ENCODE data around the gene RSPO4. TPM values are rescaled to one million over a fixed set of nuclear protein-coding genes. Genes with fewer than 3 reads are reported as not detected.

The RSPO4 gene
- total and polyA plus RNA-seq, 2 of the 13 experiments (the other 11 are each of a cell fraction or from before 2014, with no cell fraction given), result not detected

DNA sequence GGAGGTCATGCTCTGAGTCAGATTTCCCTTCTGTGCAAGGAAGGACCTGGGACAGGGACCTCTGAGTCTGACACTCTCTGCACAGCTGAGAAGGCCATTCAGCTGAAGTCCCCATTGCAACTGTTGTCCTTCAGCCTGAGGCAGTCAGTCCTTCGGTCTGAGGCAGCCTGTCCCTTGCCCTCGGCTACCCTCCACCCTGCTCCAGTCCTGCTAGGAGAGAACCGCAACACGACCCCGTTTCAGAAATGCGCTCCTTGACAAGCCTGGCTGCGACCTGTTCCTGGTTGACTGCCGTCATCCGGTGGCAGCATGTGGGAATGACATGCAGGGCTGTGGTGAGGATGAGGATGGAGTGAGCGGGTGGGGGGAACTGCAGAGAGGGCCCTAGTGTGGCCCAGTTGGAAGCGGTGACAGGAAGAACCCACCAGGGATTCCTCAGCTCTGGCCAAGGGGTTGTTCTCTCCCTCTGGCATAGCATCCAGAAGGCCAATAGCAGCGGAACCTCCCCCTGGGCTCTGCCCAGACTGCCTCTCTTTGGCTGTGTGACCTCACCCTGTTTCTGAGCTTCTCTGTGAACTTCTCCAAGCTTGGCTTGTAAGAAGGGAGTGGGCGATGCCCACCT is 45.7 kb downstream of the RSPO4 start (continued):
- TF ChIP-seq, protein P1, sequence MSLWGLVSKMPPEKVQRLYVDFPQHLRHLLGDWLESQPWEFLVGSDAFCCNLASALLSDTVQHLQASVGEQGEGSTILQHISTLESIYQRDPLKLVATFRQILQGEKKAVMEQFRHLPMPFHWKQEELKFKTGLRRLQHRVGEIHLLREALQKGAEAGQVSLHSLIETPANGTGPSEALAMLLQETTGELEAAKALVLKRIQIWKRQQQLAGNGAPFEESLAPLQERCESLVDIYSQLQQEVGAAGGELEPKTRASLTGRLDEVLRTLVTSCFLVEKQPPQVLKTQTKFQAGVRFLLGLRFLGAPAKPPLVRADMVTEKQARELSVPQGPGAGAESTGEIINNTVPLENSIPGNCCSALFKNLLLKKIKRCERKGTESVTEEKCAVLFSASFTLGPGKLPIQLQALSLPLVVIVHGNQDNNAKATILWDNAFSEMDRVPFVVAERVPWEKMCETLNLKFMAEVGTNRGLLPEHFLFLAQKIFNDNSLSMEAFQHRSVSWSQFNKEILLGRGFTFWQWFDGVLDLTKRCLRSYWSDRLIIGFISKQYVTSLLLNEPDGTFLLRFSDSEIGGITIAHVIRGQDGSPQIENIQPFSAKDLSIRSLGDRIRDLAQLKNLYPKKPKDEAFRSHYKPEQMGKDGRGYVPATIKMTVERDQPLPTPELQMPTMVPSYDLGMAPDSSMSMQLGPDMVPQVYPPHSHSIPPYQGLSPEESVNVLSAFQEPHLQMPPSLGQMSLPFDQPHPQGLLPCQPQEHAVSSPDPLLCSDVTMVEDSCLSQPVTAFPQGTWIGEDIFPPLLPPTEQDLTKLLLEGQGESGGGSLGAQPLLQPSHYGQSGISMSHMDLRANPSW (CRISPR knock-in tag; IDR thresholded peaks at IDR 0.05; ENCODE audit: borderline replicate concordance), result no peak
- TF ChIP-seq, protein P2, sequence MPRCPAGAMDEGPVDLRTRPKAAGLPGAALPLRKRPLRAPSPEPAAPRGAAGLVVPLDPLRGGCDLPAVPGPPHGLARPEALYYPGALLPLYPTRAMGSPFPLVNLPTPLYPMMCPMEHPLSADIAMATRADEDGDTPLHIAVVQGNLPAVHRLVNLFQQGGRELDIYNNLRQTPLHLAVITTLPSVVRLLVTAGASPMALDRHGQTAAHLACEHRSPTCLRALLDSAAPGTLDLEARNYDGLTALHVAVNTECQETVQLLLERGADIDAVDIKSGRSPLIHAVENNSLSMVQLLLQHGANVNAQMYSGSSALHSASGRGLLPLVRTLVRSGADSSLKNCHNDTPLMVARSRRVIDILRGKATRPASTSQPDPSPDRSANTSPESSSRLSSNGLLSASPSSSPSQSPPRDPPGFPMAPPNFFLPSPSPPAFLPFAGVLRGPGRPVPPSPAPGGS (CRISPR knock-in tag; IDR thresholded peaks at IDR 0.05), result no peak
- TF ChIP-seq, protein P3, sequence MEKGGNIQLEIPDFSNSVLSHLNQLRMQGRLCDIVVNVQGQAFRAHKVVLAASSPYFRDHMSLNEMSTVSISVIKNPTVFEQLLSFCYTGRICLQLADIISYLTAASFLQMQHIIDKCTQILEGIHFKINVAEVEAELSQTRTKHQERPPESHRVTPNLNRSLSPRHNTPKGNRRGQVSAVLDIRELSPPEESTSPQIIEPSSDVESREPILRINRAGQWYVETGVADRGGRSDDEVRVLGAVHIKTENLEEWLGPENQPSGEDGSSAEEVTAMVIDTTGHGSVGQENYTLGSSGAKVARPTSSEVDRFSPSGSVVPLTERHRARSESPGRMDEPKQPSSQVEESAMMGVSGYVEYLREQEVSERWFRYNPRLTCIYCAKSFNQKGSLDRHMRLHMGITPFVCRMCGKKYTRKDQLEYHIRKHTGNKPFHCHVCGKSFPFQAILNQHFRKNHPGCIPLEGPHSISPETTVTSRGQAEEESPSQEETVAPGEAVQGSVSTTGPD (CRISPR knock-in tag; IDR thresholded peaks at IDR 0.05), result no peak
- TF ChIP-seq RAD51 (IDR thresholded peaks at IDR 0.05; ENCODE audit: borderline replicate concordance), result no peak
- TF ChIP-seq SCMH1 (CRISPR knock-in tag; IDR thresholded peaks at IDR 0.05; ENCODE audit: borderline replicate concordance), result no peak
- no peak for TF ChIP-seq ZNF343 (CRISPR knock-in tag; IDR thresholded peaks at IDR 0.05)
- peak; percentile 32 for TF ChIP-seq ZNF781 (CRISPR knock-in tag; IDR thresholded peaks at IDR 0.05; ENCODE audit: borderline replicate concordance, not compliant biosample characterization)
- no peak for TF ChIP-seq TCF7 (IDR thresholded peaks at IDR 0.05; ENCODE audit: low read depth)
- no peak for TF ChIP-seq CEBPB (IDR thresholded peaks at IDR 0.05; ENCODE audit: borderline replicate concordance, low read depth, low read length)
- TF ChIP-seq, protein P4, sequence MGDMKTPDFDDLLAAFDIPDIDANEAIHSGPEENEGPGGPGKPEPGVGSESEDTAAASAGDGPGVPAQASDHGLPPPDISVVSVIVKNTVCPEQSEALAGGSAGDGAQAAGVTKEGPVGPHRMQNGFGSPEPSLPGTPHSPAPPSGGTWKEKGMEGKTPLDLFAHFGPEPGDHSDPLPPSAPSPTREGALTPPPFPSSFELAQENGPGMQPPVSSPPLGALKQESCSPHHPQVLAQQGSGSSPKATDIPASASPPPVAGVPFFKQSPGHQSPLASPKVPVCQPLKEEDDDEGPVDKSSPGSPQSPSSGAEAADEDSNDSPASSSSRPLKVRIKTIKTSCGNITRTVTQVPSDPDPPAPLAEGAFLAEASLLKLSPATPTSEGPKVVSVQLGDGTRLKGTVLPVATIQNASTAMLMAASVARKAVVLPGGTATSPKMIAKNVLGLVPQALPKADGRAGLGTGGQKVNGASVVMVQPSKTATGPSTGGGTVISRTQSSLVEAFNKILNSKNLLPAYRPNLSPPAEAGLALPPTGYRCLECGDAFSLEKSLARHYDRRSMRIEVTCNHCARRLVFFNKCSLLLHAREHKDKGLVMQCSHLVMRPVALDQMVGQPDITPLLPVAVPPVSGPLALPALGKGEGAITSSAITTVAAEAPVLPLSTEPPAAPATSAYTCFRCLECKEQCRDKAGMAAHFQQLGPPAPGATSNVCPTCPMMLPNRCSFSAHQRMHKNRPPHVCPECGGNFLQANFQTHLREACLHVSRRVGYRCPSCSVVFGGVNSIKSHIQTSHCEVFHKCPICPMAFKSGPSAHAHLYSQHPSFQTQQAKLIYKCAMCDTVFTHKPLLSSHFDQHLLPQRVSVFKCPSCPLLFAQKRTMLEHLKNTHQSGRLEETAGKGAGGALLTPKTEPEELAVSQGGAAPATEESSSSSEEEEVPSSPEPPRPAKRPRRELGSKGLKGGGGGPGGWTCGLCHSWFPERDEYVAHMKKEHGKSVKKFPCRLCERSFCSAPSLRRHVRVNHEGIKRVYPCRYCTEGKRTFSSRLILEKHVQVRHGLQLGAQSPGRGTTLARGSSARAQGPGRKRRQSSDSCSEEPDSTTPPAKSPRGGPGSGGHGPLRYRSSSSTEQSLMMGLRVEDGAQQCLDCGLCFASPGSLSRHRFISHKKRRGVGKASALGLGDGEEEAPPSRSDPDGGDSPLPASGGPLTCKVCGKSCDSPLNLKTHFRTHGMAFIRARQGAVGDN (CRISPR knock-in tag; IDR thresholded peaks at IDR 0.05), result peak; percentile 61
- TF ChIP-seq ZNF678 (CRISPR knock-in tag; IDR thresholded peaks at IDR 0.05), result no peak
- TF ChIP-seq ZNF382 (CRISPR knock-in tag; IDR thresholded peaks at IDR 0.05; ENCODE audit: borderline replicate concordance), result no peak
- no peak for TF ChIP-seq ZMYM2 (CRISPR knock-in tag; IDR thresholded peaks at IDR 0.05)
- TF ChIP-seq ZNF274 (CRISPR knock-in tag; IDR thresholded peaks at IDR 0.05), result peak; percentile 69; the same call in 1 of the 2 replicates
- TF ChIP-seq, protein P5, sequence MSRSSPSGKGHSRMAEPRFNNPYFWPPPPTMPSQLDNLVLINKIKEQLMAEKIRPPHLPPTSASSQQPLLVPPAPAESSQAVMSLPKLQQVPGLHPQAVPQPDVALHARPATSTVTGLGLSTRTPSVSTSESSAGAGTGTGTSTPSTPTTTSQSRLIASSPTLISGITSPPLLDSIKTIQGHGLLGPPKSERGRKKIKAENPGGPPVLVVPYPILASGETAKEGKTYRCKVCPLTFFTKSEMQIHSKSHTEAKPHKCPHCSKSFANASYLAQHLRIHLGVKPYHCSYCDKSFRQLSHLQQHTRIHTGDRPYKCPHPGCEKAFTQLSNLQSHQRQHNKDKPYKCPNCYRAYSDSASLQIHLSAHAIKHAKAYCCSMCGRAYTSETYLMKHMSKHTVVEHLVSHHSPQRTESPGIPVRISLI (CRISPR knock-in tag; IDR thresholded peaks at IDR 0.05; ENCODE audit: borderline replicate concordance), result peak; percentile 48; the same call in 1 of the 2 replicates
- peak; percentile 37; the same call in 1 of the 2 replicates for TF ChIP-seq MYC (CRISPR knock-in tag; IDR thresholded peaks at IDR 0.05; ENCODE audit: borderline replicate concordance)
- no peak for TF ChIP-seq ZBTB7A (CRISPR knock-in tag; IDR thresholded peaks at IDR 0.05)
- peak; percentile 58; the same call in 1 of the 2 replicates for TF ChIP-seq ZZZ3 (CRISPR knock-in tag; IDR thresholded peaks at IDR 0.05; ENCODE audit: borderline replicate concordance)
